Metanephros (tissue), 2 donors: ENCODE results near the gene TAF11L3. TPM values are rescaled to one million over a fixed set of nuclear protein-coding genes. Genes with fewer than 3 reads are reported as not detected.

ENCODE experiments used
- small RNA-seq: library from RNA; depleted of rRNA; stranded (forward); fragments of <200 nt; gene quantifications from one replicate; pipeline ENCODE3, GENCODE V24; 2014; ENCODE audit warnings: low replicate concordance
- total RNA-seq: library from RNA; depleted of rRNA; stranded (reverse); fragments of >200 nt; gene quantifications from one replicate; pipeline ENCODE4 v1.2.3, GENCODE V29; 2014

TAF11L3 gene
- not detected for total RNA-seq

DNA sequence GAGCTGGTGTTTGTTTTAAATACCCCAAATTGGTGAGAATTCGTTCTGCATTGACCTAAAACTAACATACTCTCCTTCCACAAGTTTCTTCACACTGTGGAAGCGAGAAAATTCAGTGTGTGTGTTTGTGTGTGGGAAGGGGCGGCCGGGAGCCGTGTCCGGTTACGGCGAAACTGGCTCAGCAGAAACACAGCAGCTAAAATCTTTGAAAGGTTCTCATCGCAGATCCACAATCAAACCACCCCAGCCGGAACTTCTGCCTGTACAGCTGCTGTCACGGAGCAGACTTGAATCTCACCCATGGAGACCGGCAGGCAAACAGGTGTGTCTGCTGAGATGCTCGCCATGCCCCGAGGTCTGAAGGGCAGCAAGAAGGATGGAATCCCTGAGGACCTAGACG, at the start of gene TAF11L3:
Gene TAF11L3, plus strand, starts transcription at position 301 of the 400 bp plus-strand sequence.

DNA sequence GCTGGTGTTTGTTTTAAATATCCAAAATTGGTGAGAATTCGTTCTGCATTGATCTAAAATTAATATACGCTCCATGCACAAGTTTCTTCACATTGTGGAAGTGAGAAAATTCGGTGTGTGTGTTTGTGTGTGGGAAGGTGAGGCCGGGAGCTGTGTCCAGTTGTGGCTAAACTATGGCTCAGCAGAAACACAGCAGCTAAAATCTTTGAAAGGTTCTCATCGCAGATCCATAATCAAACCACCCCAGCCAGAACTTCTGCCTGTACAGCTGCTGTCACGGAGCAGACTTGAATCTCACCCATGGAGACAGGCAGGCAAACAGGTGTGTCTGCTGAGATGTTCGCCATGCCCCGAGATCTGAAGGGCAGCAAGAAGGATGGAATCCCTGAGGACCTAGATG, 20.2 kb upstream of the TAF11L3 start, which contains the start of gene TAF11L2:
Gene TAF11L2, plus strand, starts transcription at position 301 of the 400 bp plus-strand sequence.

DNA sequence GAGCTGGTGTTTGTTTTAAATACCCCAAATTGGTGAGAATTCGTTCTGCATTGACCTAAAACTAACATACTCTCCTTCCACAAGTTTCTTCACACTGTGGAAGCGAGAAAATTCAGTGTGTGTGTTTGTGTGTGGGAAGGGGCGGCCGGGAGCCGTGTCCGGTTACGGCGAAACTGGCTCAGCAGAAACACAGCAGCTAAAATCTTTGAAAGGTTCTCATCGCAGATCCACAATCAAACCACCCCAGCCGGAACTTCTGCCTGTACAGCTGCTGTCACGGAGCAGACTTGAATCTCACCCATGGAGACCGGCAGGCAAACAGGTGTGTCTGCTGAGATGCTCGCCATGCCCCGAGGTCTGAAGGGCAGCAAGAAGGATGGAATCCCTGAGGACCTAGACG, 3.3 kb downstream of the TAF11L3 start, which contains the start of gene TAF11L4:
Gene TAF11L4, plus strand, starts transcription at position 301 of the 400 bp plus-strand sequence.

DNA sequence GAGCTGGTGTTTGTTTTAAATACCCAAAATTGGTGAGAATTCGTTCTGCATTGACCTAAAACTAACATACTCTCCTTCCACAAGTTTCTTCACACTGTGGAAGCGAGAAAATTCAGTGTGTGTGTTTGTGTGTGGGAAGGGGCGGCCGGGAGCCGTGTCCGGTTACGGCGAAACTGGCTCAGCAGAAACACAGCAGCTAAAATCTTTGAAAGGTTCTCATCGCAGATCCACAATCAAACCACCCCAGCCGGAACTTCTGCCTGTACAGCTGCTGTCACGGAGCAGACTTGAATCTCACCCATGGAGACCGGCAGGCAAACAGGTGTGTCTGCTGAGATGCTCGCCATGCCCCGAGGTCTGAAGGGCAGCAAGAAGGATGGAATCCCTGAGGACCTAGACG, 6.8 kb downstream of the TAF11L3 start, which contains the start of gene TAF11L5:
Gene TAF11L5, plus strand, starts transcription at position 301 of the 400 bp plus-strand sequence.

DNA sequence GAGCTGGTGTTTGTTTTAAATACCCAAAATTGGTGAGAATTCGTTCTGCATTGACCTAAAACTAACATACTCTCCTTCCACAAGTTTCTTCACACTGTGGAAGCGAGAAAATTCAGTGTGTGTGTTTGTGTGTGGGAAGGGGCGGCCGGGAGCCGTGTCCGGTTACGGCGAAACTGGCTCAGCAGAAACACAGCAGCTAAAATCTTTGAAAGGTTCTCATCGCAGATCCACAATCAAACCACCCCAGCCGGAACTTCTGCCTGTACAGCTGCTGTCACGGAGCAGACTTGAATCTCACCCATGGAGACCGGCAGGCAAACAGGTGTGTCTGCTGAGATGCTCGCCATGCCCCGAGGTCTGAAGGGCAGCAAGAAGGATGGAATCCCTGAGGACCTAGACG, 10.2 kb downstream of the TAF11L3 start, which contains the start of gene TAF11L6:
Gene TAF11L6, plus strand, starts transcription at position 301 of the 400 bp plus-strand sequence.

Small RNA genes lying within 50 kb of the gene (small RNA-seq; reads per million reads assigned to genes)
- gene AC106774.3 = not detected

Other genes starting within 250 kb of the TAF11L3 start
- 0.41 TPM for gene TAF11L2, start 20.1 kb upstream of the TAF11L3 start, total RNA-seq
- gene TAF11L4, start 3.4 kb downstream of the TAF11L3 start, total RNA-seq = not detected
- not detected for gene TAF11L5, start 6.9 kb downstream of the TAF11L3 start, total RNA-seq
- not detected for gene TAF11L6, start 10.3 kb downstream of the TAF11L3 start, total RNA-seq
- not detected for gene TAF11L7, start 67.4 kb downstream of the TAF11L3 start, total RNA-seq
- not detected for gene TAF11L8, start 72.6 kb downstream of the TAF11L3 start, total RNA-seq
- gene TAF11L9, start 76.0 kb downstream of the TAF11L3 start, total RNA-seq = not detected
- gene TAF11L10, start 79.5 kb downstream of the TAF11L3 start, total RNA-seq = not detected
- gene TAF11L11, start 85.8 kb downstream of the TAF11L3 start, total RNA-seq = not detected
- not detected for gene TAF11L12, start 92.0 kb downstream of the TAF11L3 start, total RNA-seq
- gene TAF11L13, start 113.7 kb downstream of the TAF11L3 start, total RNA-seq = not detected
- gene TAF11L14, start 116.1 kb downstream of the TAF11L3 start, total RNA-seq = not detected